Measurements from ENCODE around the gene MBOAT2.
"Not testable (repeated sequence)": the region's sequence is repeated elsewhere in the genome, so short reads cannot be mapped to it uniquely, and the experiment has no call there.

MBOAT2 gene

GRCh38 chr2:8993196-8993901 lies 10.1 kb downstream of the MBOAT2 start:
- DNase-seq (ENCODE audit: low spot score) = no peak

DNA sequence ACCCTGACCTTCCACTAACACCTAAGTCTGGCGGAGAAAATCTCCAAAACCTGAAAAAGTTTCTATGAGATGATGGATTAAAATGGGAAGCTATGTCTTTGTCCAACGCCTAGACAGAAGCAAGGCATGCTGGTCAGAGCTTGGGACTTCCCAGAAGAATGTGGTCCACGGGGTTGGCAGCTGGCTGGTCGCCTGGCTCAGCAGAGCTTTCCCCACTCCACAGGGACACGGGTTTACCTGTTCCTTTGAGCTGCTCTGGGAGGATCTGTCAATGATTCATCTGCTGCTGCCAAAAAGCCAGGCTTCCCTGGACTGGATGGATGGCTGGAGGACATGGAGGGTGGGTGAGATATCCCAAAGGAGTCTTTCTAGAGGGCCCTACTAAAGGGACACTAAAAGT lies 10.8 kb downstream of the MBOAT2 start:
- no peak for DNase-seq (ENCODE audit: low spot score)

- no peak for DNase-seq (ENCODE audit: low spot score)
Observed at GRCh38 chr2:8989536-8990079, 13.9 kb downstream of the MBOAT2 start.

GRCh38 chr2:8987410-8987809 lies 16.1 kb downstream of the MBOAT2 start:
- peak; percentile 33 for DNase-seq (ENCODE audit: low spot score)

- DNase-seq (ENCODE audit: low spot score) = no peak
Observed at GRCh38 chr2:8986327-8986976, 17.0 kb downstream of the MBOAT2 start.

DNA sequence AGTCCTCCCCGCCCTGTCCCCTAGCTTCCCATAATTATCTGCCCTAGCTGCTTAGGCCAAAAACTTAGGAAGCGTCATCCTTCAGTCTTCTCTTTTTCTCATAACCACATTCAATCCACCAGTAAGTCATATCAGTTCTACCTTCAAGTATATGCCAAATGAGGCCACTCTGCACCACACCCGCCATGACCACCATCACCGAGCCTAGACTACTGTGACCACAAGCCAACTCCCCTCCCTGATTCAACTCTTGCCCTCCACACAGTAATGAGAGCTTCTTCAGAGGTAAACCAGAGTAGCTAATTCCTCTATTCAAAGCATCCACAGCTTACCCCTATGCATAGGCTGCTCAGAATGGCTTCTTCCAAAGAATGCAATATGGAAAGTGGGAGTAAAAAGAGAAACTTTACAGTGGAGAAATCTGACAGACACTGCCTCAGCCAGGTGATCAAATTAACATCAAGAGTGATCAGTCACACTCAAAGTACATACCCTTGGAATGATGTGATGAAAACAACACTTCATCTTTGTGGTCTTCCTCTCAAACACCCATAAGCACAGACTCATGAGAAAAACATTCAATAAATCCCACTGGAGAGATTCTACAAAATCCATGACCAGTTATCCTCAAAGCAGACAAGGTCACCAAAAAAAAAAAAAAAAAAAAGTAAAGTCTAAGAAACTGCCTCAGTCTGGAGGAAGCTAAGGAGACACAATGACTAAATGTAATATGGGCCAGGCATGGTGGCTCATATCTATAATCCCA lies 17.7 kb downstream of the MBOAT2 start:
- DNase-seq (ENCODE audit: low spot score) = no peak

DNA sequence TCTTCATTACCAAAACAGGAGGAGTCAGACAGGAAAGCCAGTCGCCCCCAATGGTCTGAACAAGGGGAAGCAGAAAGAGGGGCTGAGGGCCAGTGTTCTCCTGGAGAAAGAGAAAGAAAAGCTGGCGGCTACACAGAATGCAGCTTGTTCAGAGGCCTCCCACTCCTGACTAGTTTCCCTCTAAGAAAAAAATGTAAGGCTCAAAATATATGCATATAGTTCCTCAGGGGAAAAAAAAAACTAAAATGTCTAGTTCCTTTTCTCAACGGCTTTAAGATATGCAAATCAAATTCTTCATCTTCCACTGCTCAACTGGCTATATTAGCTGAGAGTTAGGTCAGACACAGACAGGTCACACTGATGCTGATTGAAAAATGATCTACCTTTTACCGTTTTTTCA lies 18.6 kb downstream of the MBOAT2 start:
- no peak for DNase-seq (ENCODE audit: low spot score)

DNA sequence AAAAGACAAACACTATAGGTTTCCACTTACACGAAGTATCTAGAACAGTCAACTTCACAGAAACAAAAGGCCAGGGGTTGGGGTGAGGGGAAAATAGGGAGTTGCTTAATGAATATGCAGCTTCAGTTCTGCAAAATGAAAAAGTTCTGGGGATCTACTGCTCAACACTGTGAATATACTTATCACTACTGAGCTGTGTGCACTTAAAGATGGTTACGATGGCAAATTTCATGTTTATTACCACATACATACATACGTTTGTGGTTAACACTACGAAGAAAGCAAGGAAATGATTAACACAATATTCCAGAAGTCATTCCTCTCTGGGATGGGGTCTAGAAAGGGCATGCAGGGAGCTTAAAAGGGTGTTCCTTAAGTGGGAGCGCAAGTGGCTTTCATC lies 19.3 kb downstream of the MBOAT2 start:
- no peak for DNase-seq (ENCODE audit: low spot score)

DNA sequence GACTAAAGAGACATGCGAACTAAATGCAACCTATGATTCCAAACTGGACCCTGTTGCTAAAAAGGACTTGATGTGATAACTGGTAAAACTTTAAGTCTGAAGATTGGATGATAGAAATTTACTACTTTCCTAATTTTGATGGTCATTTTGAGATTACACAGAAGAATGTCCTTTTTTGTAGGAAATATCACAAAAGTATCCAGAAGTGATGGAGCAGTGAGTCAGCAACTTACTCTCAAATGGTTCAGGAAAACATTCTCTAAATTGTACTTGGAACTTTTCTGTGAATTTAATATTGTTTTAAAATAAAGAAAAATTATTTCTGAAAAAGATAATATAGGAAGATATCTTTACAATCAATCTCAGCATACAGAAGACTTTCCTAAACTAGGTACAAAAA lies 19.9 kb downstream of the MBOAT2 start:
- no peak for DNase-seq (ENCODE audit: low spot score)

GRCh38 chr2:8981876-8982275 lies 21.6 kb downstream of the MBOAT2 start:
- DNase-seq (ENCODE audit: low spot score) = no peak

GRCh38 chr2:8980096-8980495 lies 23.4 kb downstream of the MBOAT2 start:
- DNase-seq (ENCODE audit: low spot score) = no peak

DNA sequence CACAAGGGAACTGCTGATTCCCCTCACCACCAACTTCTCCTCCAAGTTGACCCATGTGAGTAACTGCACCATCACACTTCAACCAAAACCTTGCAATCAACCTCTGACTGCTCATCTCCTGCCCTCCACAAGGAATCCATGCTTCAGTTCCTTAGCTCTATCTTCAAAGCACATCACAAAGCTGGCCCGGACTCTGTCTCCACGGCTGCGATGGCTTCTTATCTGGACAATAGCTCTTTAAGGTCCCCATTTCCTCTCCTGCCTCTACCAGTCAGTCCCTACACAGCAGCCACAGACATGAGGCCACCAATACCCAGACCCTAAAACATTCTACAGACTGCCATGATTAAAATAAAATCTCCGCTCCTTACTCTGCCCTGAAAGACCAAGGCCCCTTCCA lies 25.7 kb downstream of the MBOAT2 start:
- no peak for DNase-seq (ENCODE audit: low spot score)

DNA sequence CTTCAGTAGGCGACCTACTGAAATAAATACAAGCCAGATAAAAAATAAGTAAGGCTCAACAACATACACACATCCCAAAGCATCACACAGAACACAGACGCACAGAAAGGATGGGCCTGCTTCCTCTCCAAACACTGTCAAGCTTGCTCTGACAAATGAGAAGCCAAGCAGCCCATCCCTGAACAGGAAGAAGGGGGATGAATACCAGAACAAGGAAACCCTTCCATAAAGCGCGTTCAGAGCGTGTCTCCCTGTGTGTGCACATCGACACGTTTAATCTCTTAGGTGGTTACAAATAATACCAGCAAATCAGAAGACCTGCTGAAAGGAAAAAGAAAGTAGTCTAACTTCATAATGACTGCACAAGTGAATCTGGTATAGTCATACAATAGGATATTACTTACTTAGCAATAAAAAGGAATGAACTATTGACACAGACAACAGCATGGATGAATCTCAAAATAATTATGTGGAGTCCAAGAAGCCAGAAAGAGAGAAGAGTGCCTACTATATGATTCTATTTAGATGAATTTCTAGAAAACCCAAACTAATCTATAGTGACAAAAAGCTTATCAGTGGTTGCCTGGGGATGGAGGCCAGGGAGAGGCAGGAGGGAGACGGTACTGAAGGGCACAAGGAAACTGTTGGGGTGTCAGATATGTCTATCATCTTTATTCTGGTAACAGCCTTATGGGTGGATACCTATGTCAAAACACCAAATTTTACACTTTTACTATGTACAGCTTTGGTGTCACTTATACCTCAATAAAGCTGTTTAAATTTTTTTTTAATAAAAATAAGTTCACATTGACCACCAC lies 26.8 kb downstream of the MBOAT2 start:
- DNase-seq (ENCODE audit: low spot score) = no peak

DNA sequence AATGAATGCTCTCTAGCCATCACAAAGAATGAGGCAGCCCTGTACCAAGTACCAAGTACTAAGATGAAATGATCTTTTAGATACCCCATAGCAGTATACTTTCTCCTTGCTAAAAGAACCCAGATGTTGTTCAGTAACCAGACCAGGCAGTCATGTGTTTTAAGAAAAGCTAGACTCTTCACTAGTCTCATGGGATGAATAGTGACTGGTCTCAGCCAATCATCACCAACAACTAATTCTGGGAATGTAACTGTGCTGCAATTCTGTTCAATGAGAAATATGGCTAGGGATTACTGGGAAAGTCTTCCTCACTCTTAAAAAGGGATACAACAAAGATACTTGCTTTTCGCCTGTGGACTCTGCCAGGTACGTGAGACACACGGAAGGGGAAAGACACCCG lies 29.5 kb downstream of the MBOAT2 start:
- no peak for DNase-seq (ENCODE audit: low spot score)

- DNase-seq (ENCODE audit: low spot score) = not testable (repeated sequence)
Observed at GRCh38 chr2:8973017-8973416, 30.5 kb downstream of the MBOAT2 start.

- DNase-seq (ENCODE audit: low spot score) = not testable (repeated sequence)
Observed at GRCh38 chr2:8972535-8972934, 30.9 kb downstream of the MBOAT2 start.

DNA sequence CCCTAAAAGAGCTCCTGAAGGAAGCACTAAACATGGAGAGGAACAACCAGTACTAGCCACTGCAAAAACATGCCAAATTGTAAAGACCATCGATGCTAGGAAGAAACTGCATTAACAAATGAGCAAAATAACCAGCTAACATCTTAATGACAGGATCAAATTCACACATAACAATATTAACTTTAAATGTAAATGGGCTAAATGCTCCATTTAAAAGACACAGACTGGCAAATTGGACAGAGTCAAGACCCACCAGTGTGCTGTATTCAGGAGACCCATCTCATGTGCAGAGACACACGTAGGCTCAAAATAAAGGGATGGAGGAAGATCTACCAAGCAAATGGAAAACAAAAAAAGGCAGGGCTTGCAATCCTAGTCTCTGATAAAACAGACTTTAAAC lies 34.1 kb downstream of the MBOAT2 start:
- DNase-seq (ENCODE audit: low spot score) = not testable (repeated sequence)

GRCh38 chr2:8966123-8966908 lies 37.2 kb downstream of the MBOAT2 start:
- DNase-seq (ENCODE audit: low spot score) = no peak

- no peak for DNase-seq (ENCODE audit: low spot score)
Observed at GRCh38 chr2:8965216-8965969, 38.1 kb downstream of the MBOAT2 start.

- DNase-seq (ENCODE audit: low spot score) = no peak
Observed at GRCh38 chr2:8962890-8963289, 40.6 kb downstream of the MBOAT2 start.

Measured in AG08396 (cell line).